PC-3 (cell line): ENCODE measurements around the gene KYAT1. TPM values are rescaled to one million over a fixed set of nuclear protein-coding genes. Genes with fewer than 3 reads are reported as not detected.

Experiments
- ATAC-seq: fragments of 200-7000 bp; cut with Tn5 transposase; 2 replicates; pipeline ENCODE4 v1.9.1; 2020; ENCODE audit warnings: mild to moderate bottlenecking, moderate library complexity
- BruUV-seq: library from RNA; stranded (reverse); fragments of 400-500 nt; replicated peaks from 2 replicates; lab custom pipeline; 2021; lab: Mats Ljungman, UMichigan
- CTCF ChIA-PET: fragments of 300-600 bp; sonication (Branson Sonifier 250); formaldehyde crosslinking; loops from one replicate; lab custom pipeline; 2022; ENCODE audit warnings: antibody characterized with exemption; lab: Charles Lee
- POLR2A ChIA-PET: fragments of 300-600 bp; sonication (Branson Sonifier 250); formaldehyde crosslinking; loops from one replicate; lab custom pipeline; 2022; ENCODE audit warnings: antibody characterized with exemption; ENCODE audit not compliant: unreplicated experiment; lab: Charles Lee
- DNase-seq: peaks from one replicate; pipeline ENCODE4 v3.0.0-alpha.2; 2015
- H2AFZ ChIP-seq: fragments of 300-600 bp; sonication (generic); 2 replicates; pipeline ENCODE4 v1.6.0; 2016; ENCODE audit warnings: antibody characterized with exemption, low read length
- H3F3A ChIP-seq: fragments of 300-600 bp; sonication (generic); one replicate; pipeline ENCODE4 v1.6.0; 2017; ENCODE audit warnings: antibody characterized with exemption, low read length, control low read depth, mild to moderate bottlenecking; ENCODE audit not compliant: unreplicated experiment
- H3K27ac ChIP-seq: fragments of 300-600 bp; sonication (generic); 2 replicates; pipeline ENCODE4 v1.5.1; 2016; ENCODE audit warnings: mild to moderate bottlenecking, low read length
- H3K27me3 ChIP-seq: fragments of 300-600 bp; sonication (generic); 2 replicates; pipeline ENCODE4 v1.6.1; 2016; ENCODE audit warnings: low read length, mixed read lengths
- H3K36me3 ChIP-seq: fragments of 300-600 bp; sonication (generic); 2 replicates; pipeline ENCODE4 v1.6.1; 2016; ENCODE audit warnings: low read depth, mixed run types, low read length, mixed read lengths
- H3K4me1 ChIP-seq: fragments of 300-600 bp; sonication (generic); 2 replicates; pipeline ENCODE4 v1.5.1; 2016; ENCODE audit warnings: low read length; ENCODE audit not compliant: insufficient read depth
- H3K4me2 ChIP-seq: fragments of 300-600 bp; sonication (generic); 2 replicates; pipeline ENCODE4 v1.6.0; 2016; ENCODE audit warnings: low read length
- H3K4me3 ChIP-seq: fragments of 300-600 bp; sonication (generic); 2 replicates; pipeline ENCODE4 v1.5.1; 2016; ENCODE audit warnings: mild to moderate bottlenecking, low read length, mixed read lengths
- H3K79me2 ChIP-seq: fragments of 300-600 bp; sonication (generic); 2 replicates; pipeline ENCODE4 v1.6.1; 2017; ENCODE audit warnings: low read length, mixed read lengths
- H3K9ac ChIP-seq: fragments of 300-600 bp; sonication (generic); 2 replicates; pipeline ENCODE4 v1.6.0; 2016; ENCODE audit warnings: mild to moderate bottlenecking, low read length
- H3K9me2 ChIP-seq: fragments of 300-600 bp; sonication (generic); replicated peaks from 2 replicates; pipeline ENCODE4 v1.6.1; 2016; ENCODE audit warnings: mixed run types, low read length, mixed read lengths
- H3K9me3 ChIP-seq: fragments of 300-600 bp; sonication (generic); 2 replicates; pipeline ENCODE4 v1.6.1; 2016; ENCODE audit warnings: low read length, mixed read lengths
- H4K20me1 ChIP-seq: fragments of 300-600 bp; sonication (generic); 2 replicates; pipeline ENCODE4 v1.6.1; 2016; ENCODE audit warnings: low read length, mixed read lengths
- CTCF ChIP-seq: fragments of 300-600 bp; sonication (generic); conservative IDR thresholded peaks from 2 replicates; pipeline ENCODE4 v1.5.1; 2017; ENCODE audit warnings: antibody characterized with exemption, low read depth, mild to moderate bottlenecking, low read length
- EZH2 ChIP-seq: fragments of 300-600 bp; sonication (generic); IDR thresholded peaks from one replicate; pipeline ENCODE4 v1.6.1; 2017; ENCODE audit warnings: antibody characterized with exemption, mild to moderate bottlenecking, low read length; ENCODE audit not compliant: unreplicated experiment
- EZH2phosphoT487 ChIP-seq: fragments of 300-600 bp; sonication (generic); IDR thresholded peaks from 2 replicates; pipeline ENCODE4 v1.6.1; 2018; ENCODE audit warnings: mild to moderate bottlenecking, antibody characterized with exemption, low read length, borderline replicate concordance
- intact Hi-C: fragments of 100-400 bp; cut with micrococcal nuclease; formaldehyde crosslinking; loops from 2 replicates; pipeline ENCODE4 v1.9.0; 2023
- total RNA-seq: library from RNA; depleted of rRNA; stranded (reverse); fragments of >200 nt; gene quantifications from 2 replicates; pipeline ENCODE4 v1.2.3, GENCODE V29; 2014

The KYAT1 gene
- total RNA-seq, 1 experiment from 2014 or later, result 7.4 TPM

DNA sequence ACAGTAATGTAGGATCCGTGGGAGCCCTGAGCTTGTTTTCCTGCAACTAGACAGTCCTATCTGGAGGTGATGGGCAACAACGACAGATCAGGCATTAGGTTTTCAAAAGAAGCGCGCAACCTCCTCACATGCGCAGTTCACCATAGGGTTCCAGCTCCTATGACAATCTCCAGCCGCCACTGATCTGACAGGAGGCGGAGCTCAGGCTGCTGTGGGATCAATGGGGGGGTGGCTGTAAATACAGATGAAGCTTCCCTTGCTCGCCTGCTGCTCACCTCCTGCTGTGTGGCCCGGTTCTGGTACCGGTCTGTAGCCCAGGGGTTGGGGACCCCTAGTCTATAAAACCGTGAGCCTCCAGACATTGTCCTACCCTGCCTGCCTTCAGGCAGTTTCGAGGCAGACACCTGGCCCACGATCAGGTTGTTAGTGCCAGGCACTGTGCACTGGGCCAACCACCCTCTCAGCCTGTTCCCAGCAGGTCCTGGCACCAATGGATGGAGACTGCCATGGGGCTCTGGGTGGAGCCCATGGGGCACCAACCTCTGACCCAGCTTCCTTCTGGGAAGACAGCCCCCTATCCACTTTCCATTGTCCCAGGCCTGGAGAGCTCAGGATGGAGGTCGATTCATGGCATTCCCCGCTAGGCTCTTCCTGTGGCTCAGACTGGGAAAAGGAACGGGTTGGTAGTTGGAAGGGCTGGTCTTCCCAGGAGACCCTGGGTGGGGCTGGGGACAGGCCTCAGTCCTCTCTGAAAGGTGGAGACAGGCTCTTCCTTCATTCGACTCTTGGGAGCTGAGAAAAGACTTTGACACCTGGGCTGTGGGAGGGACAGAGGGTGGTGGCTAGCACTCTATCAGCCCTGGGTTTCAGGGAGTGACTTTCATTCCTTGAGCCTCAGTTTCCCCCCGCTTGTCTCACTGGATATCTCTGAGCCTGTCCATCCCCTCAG lies 61.8 kb downstream of the KYAT1 start:
- peak; percentile 41 for ATAC-seq
- H3K4me2 ChIP-seq, result peak overlapping the region; percentile 93
- H4K20me1 ChIP-seq, result no peaks in the 10 kb centered on the region
- no peaks in the 10 kb centered on the region for H3K9me2 ChIP-seq
- H3K79me2 ChIP-seq, result 0 out of 2 replicates have a peak, but pooled peaks cover 11% of the 10 kb centered on the region
- H3K4me3 ChIP-seq, result peak overlapping the region; percentile 77; the same call in 1 of the 2 replicates
- no peak overlapping the region for H2AFZ ChIP-seq
- intact Hi-C loops, result no loop called here
- no peak for TF ChIP-seq EZH2phosphoT487
- no peak for TF ChIP-seq CTCF
- no peak for TF ChIP-seq EZH2
- peak; percentile 51 for DNase-seq
- peaks cover 4% of the 10 kb centered on the region; the same call in 1 of the 2 replicates for H3K4me1 ChIP-seq
- no peaks in the 10 kb centered on the region for H3K27me3 ChIP-seq
- peaks cover 9% of the 10 kb centered on the region; the same call in 1 of the 2 replicates for H3K36me3 ChIP-seq
- TSS peak; percentile 41 for BruUV-seq
- no peaks in the 10 kb centered on the region for H3K9me3 ChIP-seq
- H3K9ac ChIP-seq, result no peak overlapping the region
- ChIA-PET CTCF (interaction anchor here (0.6 to 0.8 kb wide), 2 partner anchors 32 to 208 kb away, joined by 3 to 5 read pairs; partner anchors contain the start of gene SH3GLB2), POLR2A (no interaction called here)
- H3K27ac ChIP-seq, result no peak overlapping the region
- no peaks in the 10 kb centered on the region for H3F3A ChIP-seq

DNA sequence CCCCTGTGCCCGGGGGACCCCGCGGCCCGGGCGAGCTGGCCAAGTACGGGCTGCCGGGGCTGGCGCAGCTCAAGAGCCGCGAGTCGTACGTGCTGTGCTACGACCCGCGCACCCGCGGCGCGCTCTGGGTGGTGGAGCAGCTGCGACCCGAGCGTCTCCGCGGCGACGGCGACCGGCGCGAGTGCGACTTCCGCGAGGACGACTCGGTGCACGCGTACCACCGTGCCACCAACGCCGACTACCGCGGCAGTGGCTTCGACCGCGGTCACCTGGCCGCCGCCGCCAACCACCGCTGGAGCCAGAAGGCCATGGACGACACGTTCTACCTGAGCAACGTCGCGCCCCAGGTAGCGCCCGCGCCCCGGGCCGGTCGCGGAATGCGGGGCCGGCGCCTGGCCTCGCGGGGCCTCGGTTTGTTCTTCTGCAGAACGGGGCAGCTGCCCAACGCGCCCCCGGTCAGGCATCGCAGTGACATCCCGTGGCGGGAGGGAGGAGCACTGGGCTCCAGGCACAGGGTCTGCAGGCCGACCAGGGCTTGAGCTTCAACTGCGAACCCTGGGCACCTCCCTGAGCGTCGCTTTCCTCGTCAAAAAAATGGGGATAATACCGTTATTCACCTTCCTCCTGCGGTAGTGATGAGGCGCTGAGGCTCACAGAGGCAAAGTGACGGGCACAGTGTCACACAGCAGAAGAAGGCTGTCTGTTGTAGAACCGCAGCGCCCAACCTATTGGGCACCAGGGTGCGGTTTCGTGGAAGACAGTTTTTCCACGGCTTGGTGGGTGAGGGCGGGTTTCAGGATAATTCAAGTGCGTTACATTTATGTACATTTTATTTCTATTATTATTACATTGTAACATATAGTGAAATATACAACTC lies 62.7 kb downstream of the KYAT1 start:
- 0 out of 2 replicates have a peak overlapping the region, but pooled peaks have one; percentile 45 for H2AFZ ChIP-seq

More for the DNA sequence above, 62.7 kb downstream of the KYAT1 start:
- Histone ChIP-seq H3K9me3 (no peaks in the 10 kb centered on the region), H4K20me1 (no peaks in the 10 kb centered on the region), H3F3A (no peaks in the 10 kb centered on the region), H3K27ac (no peak overlapping the region), H3K9me2 (no peaks in the 10 kb centered on the region), H3K4me2 (peak overlapping the region; percentile 93), H3K9ac (peak overlapping the region; percentile 51), H3K4me3 (peak overlapping the region; percentile 77), H3K4me1 (peaks cover 4% of the 10 kb centered on the region; the same call in 1 of the 2 replicates), H3K27me3 (no peaks in the 10 kb centered on the region), H3K36me3 (peaks cover 9% of the 10 kb centered on the region; the same call in 1 of the 2 replicates), H3K79me2 (0 out of 2 replicates have a peak, but pooled peaks cover 11% of the 10 kb centered on the region)
- ChIA-PET CTCF (interaction anchor here (0.5 to 1.2 kb wide), 7 partner anchors 11 to 209 kb away, joined by 3 to 6 read pairs (median 3); partner anchors contain the start of genes SH3GLB2 and SPOUT1), POLR2A (interaction anchor here (1.1 kb wide), 1 partner anchor 321 kb away, joined by 5 read pairs; no protein-coding TSS in a partner anchor)
- intact Hi-C loops, result no loop called here
- ATAC-seq, result peak; percentile 37
- no peak for TF ChIP-seq CTCF
- TF ChIP-seq EZH2phosphoT487, result no peak
- no peak for TF ChIP-seq EZH2
- no TSS peak for BruUV-seq
- peak; percentile 16 for DNase-seq
